GM06990 (cell line): ENCODE results near the gene TRMT10B.
A peak's percentile ranks its signal among the peaks of the same experiment; 100 is the strongest.

Source experiments
- DNase-seq: peaks from one replicate; pipeline ENCODE4 v3.0.0-alpha.2; 2011; ENCODE audit not compliant: insufficient read length; ENCODE audit errors: extremely low read depth
- H3K27me3 ChIP-seq: replicated peaks from 2 replicates; pipeline ENCODE4 v1.6.0; 2011; ENCODE audit warnings: low read length; ENCODE audit not compliant: control insufficient read depth, insufficient read depth
- H3K36me3 ChIP-seq: 2 replicates; pipeline ENCODE4 v1.5.1; 2011; ENCODE audit warnings: low read length; ENCODE audit not compliant: control insufficient read depth, insufficient read depth
- H3K4me3 ChIP-seq: replicated peaks from 2 replicates; pipeline ENCODE4 v1.5.1; 2011; ENCODE audit warnings: low read depth, mild to moderate bottlenecking, control low read depth, low read length
- TF ChIP-seq, protein P1 (sequence below): IDR thresholded peaks from 2 replicates; pipeline ENCODE4 v1.5.1; 2011; ENCODE audit warnings: low read length, control low read depth, mild to moderate bottlenecking, inconsistent platforms; ENCODE audit not compliant: insufficient read depth, poor library complexity, severe bottlenecking

TRMT10B gene

DNA sequence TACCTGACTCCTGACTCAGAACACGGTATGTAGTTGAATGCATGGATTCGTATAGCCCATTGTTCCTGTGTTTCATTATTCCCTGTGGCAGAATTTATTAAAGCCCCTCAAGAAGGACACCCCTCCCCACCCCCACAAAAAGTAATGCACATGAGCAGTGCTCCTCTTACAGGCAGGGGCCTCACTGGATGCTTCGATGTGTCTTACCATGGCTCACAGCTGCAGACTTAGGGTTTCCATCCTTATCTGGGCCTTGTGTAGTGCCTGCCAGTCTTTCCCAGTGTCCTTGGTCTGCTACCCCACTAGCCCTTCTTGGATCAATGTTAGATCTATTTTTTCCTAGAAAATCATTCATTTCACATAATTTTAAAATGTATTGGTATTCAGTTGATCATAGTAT, 16.4 kb downstream of the TRMT10B start:
- no peaks in the 10 kb centered on the region for H3K27me3 ChIP-seq

DNA sequence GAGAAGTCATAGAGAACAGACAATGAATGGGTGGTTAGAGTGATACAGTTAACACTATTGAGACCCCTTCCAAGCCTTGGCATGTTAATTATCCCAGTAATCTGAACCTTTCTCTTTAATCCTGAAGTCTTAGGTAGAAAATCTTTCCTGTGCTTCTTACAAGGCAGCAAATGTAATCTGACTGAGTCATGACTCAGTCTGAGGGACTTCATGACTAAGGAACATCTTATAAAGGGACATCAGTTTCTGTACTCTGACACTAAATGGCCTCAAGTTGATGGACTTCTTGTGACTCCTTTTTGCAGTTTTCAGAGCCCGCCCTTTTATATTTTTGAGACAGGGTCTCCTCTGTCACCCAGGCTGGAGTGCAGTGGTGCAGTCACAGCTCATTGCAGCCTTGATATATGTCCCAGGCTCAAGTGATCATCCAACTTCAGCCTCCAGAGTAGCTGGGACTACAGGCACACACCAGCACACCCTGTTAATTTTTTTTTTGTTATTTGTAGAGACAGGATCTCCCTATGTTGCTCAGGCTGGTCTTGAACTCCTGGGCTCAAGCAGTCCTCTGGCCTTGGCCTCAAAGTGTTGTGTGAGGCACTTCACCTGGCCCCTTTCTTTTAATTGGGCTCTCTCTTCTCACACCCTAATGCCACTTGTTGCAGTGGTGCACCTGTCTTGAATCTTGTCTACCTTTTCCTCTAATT, 21.8 kb downstream of the TRMT10B start:
- Histone ChIP-seq H3K27me3 (no peaks in the 10 kb centered on the region), H3K4me3 (no peak overlapping the region), H3K36me3 (peaks cover 13% of the 10 kb centered on the region)
- TF ChIP-seq, protein P1, sequence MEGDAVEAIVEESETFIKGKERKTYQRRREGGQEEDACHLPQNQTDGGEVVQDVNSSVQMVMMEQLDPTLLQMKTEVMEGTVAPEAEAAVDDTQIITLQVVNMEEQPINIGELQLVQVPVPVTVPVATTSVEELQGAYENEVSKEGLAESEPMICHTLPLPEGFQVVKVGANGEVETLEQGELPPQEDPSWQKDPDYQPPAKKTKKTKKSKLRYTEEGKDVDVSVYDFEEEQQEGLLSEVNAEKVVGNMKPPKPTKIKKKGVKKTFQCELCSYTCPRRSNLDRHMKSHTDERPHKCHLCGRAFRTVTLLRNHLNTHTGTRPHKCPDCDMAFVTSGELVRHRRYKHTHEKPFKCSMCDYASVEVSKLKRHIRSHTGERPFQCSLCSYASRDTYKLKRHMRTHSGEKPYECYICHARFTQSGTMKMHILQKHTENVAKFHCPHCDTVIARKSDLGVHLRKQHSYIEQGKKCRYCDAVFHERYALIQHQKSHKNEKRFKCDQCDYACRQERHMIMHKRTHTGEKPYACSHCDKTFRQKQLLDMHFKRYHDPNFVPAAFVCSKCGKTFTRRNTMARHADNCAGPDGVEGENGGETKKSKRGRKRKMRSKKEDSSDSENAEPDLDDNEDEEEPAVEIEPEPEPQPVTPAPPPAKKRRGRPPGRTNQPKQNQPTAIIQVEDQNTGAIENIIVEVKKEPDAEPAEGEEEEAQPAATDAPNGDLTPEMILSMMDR = no peak
- DNase-seq = no peak

More for the DNA sequence above, 16.4 kb downstream of the TRMT10B start:
- TF ChIP-seq, protein P1 = no peak
- DNase-seq = no peak
- peaks cover 5% of the 10 kb centered on the region for H3K36me3 ChIP-seq
- H3K4me3 ChIP-seq = no peak overlapping the region

- TF ChIP-seq, protein P1 = no peak
- H3K4me3 ChIP-seq = no peak overlapping the region
- DNase-seq = no peak
- peaks cover 13% of the 10 kb centered on the region for H3K36me3 ChIP-seq
- no peaks in the 10 kb centered on the region for H3K27me3 ChIP-seq
These were observed 22.7 kb downstream of the TRMT10B start for GRCh38 chr9:37776328-37776727.

GRCh38 chr9:37778534-37778933, 24.9 kb downstream of the TRMT10B start:
- Histone ChIP-seq H3K4me3 (no peak overlapping the region), H3K36me3 (peaks cover 17% of the 10 kb centered on the region), H3K27me3 (no peaks in the 10 kb centered on the region)
- TF ChIP-seq, protein P1 = no peak
- DNase-seq = no peak

GRCh38 chr9:37784291-37784615, 30.6 kb downstream of the TRMT10B start:
- H3K27me3 ChIP-seq = no peaks in the 10 kb centered on the region
- TF ChIP-seq, protein P1 = no peak
- H3K4me3 ChIP-seq = peak overlapping the region; percentile 87
- no peak for DNase-seq
- H3K36me3 ChIP-seq = peaks cover 8% of the 10 kb centered on the region
